Activated B cell treated with CpG ODN at 0.5 μM for 24 hours (primary cell): ENCODE data around the gene FADD. TPM values are rescaled to one million over a fixed set of nuclear protein-coding genes. Genes with fewer than 3 reads are reported as not detected.

ENCODE experiments used
- ATAC-seq: fragments of 200-7000 bp; cut with Tn5 transposase; one replicate; pipeline ENCODE4 v1.10.0; 2021; ENCODE audit warnings: low read depth, mild to moderate bottlenecking, moderate library complexity
- CTCF ChIA-PET: fragments of 350-600 bp; sonication (Branson Sonifier 250); formaldehyde crosslinking; loops from one replicate; lab custom pipeline; 2021; ENCODE audit warnings: antibody characterized with exemption; lab: Charles Lee
- POLR2A ChIA-PET: fragments of 350-600 bp; sonication (Branson Sonifier 250); formaldehyde crosslinking; loops from one replicate; lab custom pipeline; 2021; ENCODE audit warnings: antibody characterized with exemption; lab: Charles Lee
- DNase-seq: peaks from one replicate; pipeline ENCODE4 v3.0.0; 2022
- H3K27ac Mint-ChIP-seq: one replicate; pipeline ENCODE4 v1.8.0; 2020; ENCODE audit warnings: mixed read lengths
- H3K27me3 Mint-ChIP-seq: one replicate; pipeline ENCODE4 v1.8.0; 2021; ENCODE audit warnings: mixed read lengths
- H3K36me3 Mint-ChIP-seq: one replicate; pipeline ENCODE4 v1.8.0; 2021; ENCODE audit warnings: low read depth, mixed read lengths
- H3K4me1 Mint-ChIP-seq: one replicate; pipeline ENCODE4 v1.8.0; 2021; ENCODE audit warnings: mixed read lengths
- H3K4me3 Mint-ChIP-seq: one replicate; pipeline ENCODE4 v1.8.0; 2020; ENCODE audit warnings: mild to moderate bottlenecking, mixed read lengths
- H3K9me3 Mint-ChIP-seq: one replicate; pipeline ENCODE4 v1.8.0; 2020; ENCODE audit warnings: mixed read lengths
- intact Hi-C: fragments of 100-400 bp; cut with micrococcal nuclease; formaldehyde crosslinking; loops from one replicate; pipeline ENCODE4 v1.15.1; 2024
- total RNA-seq: library from RNA; stranded (reverse); gene quantifications from 2 replicates; pipeline ENCODE4 v1.2.3, GENCODE V29; 2022
- TF ChIP-seq, protein P1 (sequence below): fragments of 200-600 bp; IDR thresholded peaks from one replicate; pipeline ENCODE4 v1.8.0; 2022; ENCODE audit warnings: antibody characterized with exemption, mild to moderate bottlenecking

FADD gene
- total RNA-seq, 1 donor from 2014 or later, result 31.2 TPM

DNA sequence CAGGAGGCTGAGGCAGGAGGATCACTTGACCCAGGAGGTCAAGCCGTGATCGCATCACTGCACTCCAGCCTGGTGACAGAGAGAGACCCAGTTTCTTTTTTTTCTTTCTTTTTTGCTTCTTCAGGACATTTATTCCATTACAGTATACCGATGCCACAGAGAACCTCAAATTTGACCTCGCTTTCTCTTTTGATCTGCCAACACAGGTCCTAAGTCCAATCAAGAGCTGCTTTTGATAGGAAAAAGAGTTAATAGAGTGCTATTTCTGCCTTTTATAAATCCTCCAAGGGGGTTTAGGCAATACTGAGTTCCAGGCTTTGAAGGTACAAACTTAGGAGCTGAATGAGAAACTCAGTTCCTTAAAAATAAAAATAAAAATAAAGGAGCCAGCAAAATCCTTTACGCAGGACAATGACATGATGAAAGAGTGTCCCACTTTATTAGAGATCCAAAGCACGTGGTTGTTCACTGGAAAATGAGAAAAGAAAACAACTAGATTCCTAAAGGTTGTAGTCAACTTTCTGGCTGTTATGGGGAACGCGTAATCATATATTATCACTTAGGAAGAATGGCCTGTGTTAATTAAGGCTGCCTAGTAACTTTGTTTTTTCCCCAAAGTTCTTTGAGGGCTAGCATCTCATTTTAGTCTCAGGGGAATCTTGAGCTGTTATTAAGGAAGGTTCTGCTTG lies 27.2 kb downstream of the FADD start:
- ChIA-PET CTCF (no interaction called here), POLR2A (no interaction called here)
- Mint-ChIP-seq H3K27ac (no peak overlapping the region), H3K36me3 (no peaks in the 10 kb centered on the region), H3K27me3 (peaks cover 7% of the 10 kb centered on the region), H3K4me3 (no peak overlapping the region), H3K4me1 (no peaks in the 10 kb centered on the region), H3K9me3 (no peaks in the 10 kb centered on the region)
- ATAC-seq (no peak), DNase-seq (no peak)
- TF ChIP-seq, protein P1, sequence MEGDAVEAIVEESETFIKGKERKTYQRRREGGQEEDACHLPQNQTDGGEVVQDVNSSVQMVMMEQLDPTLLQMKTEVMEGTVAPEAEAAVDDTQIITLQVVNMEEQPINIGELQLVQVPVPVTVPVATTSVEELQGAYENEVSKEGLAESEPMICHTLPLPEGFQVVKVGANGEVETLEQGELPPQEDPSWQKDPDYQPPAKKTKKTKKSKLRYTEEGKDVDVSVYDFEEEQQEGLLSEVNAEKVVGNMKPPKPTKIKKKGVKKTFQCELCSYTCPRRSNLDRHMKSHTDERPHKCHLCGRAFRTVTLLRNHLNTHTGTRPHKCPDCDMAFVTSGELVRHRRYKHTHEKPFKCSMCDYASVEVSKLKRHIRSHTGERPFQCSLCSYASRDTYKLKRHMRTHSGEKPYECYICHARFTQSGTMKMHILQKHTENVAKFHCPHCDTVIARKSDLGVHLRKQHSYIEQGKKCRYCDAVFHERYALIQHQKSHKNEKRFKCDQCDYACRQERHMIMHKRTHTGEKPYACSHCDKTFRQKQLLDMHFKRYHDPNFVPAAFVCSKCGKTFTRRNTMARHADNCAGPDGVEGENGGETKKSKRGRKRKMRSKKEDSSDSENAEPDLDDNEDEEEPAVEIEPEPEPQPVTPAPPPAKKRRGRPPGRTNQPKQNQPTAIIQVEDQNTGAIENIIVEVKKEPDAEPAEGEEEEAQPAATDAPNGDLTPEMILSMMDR, result no peak
- intact Hi-C loops, result no loop called here

DNA sequence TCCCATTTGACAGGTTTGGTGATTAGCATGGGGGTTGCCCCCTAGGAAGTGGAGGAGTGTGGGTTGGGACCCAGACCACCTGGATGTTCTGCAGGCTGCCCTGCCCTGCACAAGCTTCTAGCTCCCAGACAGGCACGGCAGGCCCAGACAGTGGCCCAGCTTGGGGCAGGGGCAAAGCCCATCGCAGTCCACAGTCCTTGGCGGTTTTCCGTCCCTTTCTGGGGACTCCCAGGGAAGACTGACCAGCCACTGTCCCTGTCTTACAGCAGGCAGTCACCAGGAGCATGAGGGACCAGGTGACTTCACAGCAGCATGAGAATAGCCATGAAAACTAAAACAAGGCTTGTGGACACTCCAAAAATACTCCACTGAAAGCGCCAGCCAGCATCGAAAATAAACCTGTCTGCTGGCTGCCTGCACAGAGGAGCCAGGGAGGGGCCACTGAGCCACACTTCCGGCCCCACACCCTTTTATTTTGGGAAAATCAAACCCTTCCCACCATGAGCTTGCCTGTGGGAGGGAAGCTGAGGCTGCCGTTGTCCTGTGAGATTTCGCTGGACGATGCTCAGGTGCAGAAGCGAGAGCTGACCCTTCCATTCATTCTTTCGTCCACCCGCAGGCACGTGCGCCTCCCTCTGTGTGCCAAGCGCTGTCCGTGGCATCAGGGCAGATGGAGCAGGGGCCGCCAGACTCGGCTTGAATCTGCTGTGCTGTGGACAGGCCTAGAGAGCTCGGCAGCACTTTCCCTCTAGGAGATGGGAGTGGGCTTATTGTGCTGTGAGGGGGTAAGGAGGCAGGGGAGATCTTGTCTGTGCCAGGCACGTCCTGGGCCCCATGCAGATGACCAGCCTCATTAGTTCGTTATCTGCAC lies 28.0 kb downstream of the FADD start:
- Mint-ChIP-seq H3K4me3 (no peak overlapping the region), H3K36me3 (no peaks in the 10 kb centered on the region), H3K9me3 (no peaks in the 10 kb centered on the region), H3K27me3 (peaks cover 7% of the 10 kb centered on the region), H3K27ac (no peak overlapping the region), H3K4me1 (no peaks in the 10 kb centered on the region)
- intact Hi-C loops, result no loop called here
- ChIA-PET POLR2A (interaction anchor here (0.5 kb wide), 1 partner anchor 1388 kb away, joined by 4 read pairs; no protein-coding TSS in a partner anchor), CTCF (no interaction called here)
- TF ChIP-seq, protein P1, result no peak
- DNase-seq, result no peak
- ATAC-seq, result no peak

DNA sequence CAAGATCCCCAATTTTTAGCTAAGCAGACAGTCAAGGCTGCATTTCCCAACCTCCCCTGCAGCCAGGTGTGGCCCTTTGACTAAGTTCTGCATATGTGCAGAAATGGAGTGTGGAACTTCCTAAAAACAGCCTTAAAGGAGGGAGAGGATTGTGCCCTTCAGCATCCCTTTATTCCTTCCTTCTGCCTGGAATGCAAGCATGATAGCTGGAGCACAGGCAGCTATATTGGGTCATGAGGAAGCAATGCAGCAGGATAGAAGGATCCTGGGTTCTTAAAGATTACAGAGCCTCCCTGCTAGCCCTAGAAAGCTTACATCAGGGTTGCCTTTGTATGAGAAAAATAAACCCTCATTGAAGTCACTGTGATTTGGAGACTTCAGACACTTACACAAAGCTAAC lies 29.9 kb downstream of the FADD start:
- Mint-ChIP-seq H3K27ac (no peak overlapping the region), H3K27me3 (peaks cover 6% of the 10 kb centered on the region), H3K36me3 (no peaks in the 10 kb centered on the region), H3K4me1 (no peaks in the 10 kb centered on the region), H3K4me3 (no peak overlapping the region), H3K9me3 (no peaks in the 10 kb centered on the region)
- POLR2A ChIA-PET, result no interaction called here
- DNase-seq, result no peak
- no peak for ATAC-seq
- intact Hi-C loops, result no loop called here
- TF ChIP-seq, protein P1, result no peak
- CTCF ChIA-PET, result interaction anchor here (0.6 kb wide), 1 partner anchor 32 kb away, joined by 5 read pairs; no protein-coding TSS in a partner anchor

DNA sequence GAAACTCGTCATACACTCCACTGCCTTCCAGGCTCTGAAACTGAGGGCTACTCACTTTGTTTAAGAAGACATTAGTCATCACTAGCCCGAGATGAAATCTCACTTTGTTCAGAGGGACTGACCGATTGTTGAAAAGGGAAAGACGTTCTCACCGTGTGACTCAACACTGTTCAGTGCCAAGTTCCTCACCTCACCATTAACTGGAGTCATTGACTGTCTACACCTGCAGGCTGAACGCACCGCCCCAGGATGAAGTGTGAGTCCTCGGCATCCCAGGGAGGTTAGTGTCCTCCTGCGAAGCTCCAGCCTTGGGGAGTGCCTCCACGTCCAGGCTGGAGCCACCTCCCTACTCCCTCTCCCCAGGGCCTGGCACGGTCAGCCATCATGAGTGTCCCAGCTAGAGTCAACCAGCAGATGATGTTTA lies 30.4 kb downstream of the FADD start:
- Mint-ChIP-seq H3K4me3 (no peak overlapping the region), H3K4me1 (no peaks in the 10 kb centered on the region), H3K27me3 (peaks cover 6% of the 10 kb centered on the region), H3K27ac (no peak overlapping the region), H3K36me3 (no peaks in the 10 kb centered on the region), H3K9me3 (no peaks in the 10 kb centered on the region)
- ATAC-seq (no peak), DNase-seq (no peak)
- intact Hi-C loops, result no loop called here
- CTCF ChIA-PET, result interaction anchor here (0.6 kb wide), 1 partner anchor 32 kb away, joined by 5 read pairs; no protein-coding TSS in a partner anchor
- TF ChIP-seq, protein P1, result no peak
- POLR2A ChIA-PET, result no interaction called here

DNA sequence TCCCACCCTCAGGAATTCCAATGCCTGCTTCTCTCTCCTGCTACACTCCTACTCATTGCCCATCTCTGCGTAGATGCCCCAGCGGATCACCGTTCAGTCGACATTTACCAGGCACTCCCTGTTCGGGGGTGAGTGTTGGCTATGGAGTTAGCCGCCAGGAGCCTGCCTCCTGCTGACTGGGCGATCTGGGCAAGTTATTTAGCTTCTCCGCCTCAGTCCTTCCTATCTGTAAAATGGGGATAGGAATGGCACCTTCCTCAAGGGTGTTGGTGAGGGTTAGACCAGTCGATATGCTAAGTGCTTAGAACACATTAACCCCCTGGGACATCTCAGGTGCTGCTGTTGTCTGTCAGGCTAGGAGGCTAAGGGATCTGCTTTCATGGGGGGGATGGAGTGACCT lies 30.9 kb downstream of the FADD start:
- H3K36me3 Mint-ChIP-seq, result no peaks in the 10 kb centered on the region
- TF ChIP-seq, protein P1, result no peak
- no peak overlapping the region for H3K27ac Mint-ChIP-seq
- ChIA-PET POLR2A (no interaction called here), CTCF (no interaction called here)
- H3K9me3 Mint-ChIP-seq, result no peaks in the 10 kb centered on the region
- intact Hi-C loops, result no loop called here
- no peak for ATAC-seq
- DNase-seq, result no peak
- H3K4me1 Mint-ChIP-seq, result no peaks in the 10 kb centered on the region
- H3K4me3 Mint-ChIP-seq, result no peak overlapping the region
- H3K27me3 Mint-ChIP-seq, result peaks cover 6% of the 10 kb centered on the region
